OCI-LY7 (cell line): ENCODE data around the gene TPRA1.

Experiments used
- CTCF ChIP-seq: fragments of 200-600 bp; sonication (generic); conservative IDR thresholded peaks from 2 replicates; pipeline ENCODE4 v1.5.1; 2014; ENCODE audit warnings: mild to moderate bottlenecking, antibody characterized with exemption, low read length, moderate library complexity, mixed read lengths
- EZH2phosphoT487 ChIP-seq: fragments of 200-600 bp; sonication (generic); IDR thresholded peaks from 2 replicates; pipeline ENCODE4 v1.6.1; 2018; ENCODE audit warnings: low read depth, borderline replicate concordance, mild to moderate bottlenecking, mixed run types, antibody characterized with exemption, low read length, moderate library complexity, mixed read lengths

DNA sequence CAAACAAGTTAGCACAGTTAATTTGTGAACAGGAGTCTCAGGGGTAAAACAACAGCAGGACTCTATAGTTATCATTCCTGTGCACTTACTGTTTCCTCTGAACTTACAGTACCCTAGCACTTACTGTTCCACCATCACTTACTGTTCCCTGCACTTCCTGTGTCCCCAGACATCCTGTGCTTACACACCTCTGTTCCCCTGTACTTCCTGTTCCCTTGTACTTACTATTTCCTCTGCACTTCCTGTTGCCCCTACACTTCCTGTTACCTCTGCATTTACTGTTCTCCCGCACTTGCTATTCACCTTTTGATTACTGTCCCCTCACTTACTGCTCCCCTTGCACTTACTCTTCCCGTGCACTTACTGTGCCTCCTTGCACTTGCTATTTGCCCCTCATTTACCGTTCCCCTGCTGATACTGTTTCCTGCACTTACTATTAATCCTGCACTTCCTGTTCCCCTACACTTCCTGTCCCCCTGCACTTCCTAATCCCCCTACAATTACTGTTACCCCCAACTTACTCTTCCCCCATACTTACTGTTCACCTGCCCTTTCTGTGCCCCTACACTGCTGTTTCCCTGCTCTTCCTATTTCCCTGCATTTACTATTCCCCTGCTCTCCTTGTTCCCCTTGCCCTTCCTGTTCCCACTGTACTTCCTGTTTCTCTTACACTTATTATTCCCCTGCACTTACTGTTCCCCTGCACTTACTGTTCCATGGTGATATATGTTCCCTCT, 30.3 kb downstream of the TPRA1 start:
- TF ChIP-seq CTCF, result no peak
- no peak for TF ChIP-seq EZH2phosphoT487
